SH-SY5Y (cell line): ENCODE results near the gene ADCY2.

Source experiments
- GATA2 ChIP-seq: IDR thresholded peaks from 2 replicates; pipeline ENCODE4 v1.6.1; 2011; ENCODE audit warnings: mild to moderate bottlenecking, low read depth, low read length
- GATA3 ChIP-seq: IDR thresholded peaks from 2 replicates; pipeline ENCODE4 v1.6.1; 2011; ENCODE audit warnings: low read depth, mild to moderate bottlenecking, low read length, moderate library complexity

DNA sequence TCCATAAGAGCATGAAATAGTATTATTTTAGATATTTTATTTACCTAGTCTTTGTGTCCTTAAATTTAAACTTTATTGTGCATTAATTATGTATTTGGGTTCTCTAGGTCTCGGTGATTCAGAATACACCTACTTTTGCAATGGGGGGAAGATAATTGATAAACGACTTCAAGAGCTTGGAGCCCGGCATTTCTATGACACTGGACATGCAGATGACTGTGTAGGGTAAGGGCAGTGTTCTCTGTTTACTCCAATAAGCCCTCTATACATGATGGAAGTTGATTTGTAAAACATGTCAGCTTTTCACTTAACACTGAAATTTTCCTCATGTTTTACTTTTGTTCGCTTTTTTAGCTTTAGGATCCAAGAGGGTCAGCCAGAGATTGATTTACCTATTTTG is 479.2 kb downstream of the ADCY2 start:
- no peak for TF ChIP-seq GATA3
- TF ChIP-seq GATA2: no peak
